Heart right ventricle (tissue), 16 donors: Measurements from ENCODE around the gene TBC1D10B. TPM values are rescaled to one million over a fixed set of nuclear protein-coding genes. Genes with fewer than 3 reads are reported as not detected.

ENCODE experiments used
- ATAC-seq, 8 donors: fragments of 200-7000 bp; cut with Tn5 transposase; one replicate each; pipeline ENCODE4 v1.9.1; 2020; ENCODE audit warnings: mild to moderate bottlenecking in 8 of 8, moderate library complexity in 8 of 8, moderate number of reproducible peaks in 1 of 8
- DNase-seq, 2 donors: peaks; one replicate each; pipeline ENCODE4 v3.0.0-alpha.2; 2020
- H3K27ac ChIP-seq, 10 donors: fragments of 200-600 bp; sonication (generic) in 2 of 10; one replicate each; pipeline versions ENCODE4 v1.5.0 to v1.8.0; 2020 to 2022; ENCODE audit warnings: mild to moderate bottlenecking in 3 of 10
- H3K27me3 ChIP-seq, 7 donors: fragments of 200-600 bp; one replicate each; pipeline ENCODE4 v1.8.0; 2021 to 2022; ENCODE audit warnings: mild to moderate bottlenecking in 2 of 7
- H3K36me3 ChIP-seq, 9 donors: fragments of 200-600 bp; sonication (generic) in 1 of 9; one replicate each; pipeline versions ENCODE4 v1.5.0 to v1.8.0; 2020 to 2022; ENCODE audit warnings: mild to moderate bottlenecking in 2 of 9
- H3K4me1 ChIP-seq, 9 donors: fragments of 200-600 bp; sonication (generic) in 1 of 9; one replicate each; pipeline versions ENCODE4 v1.5.0 to v1.8.0; 2020 to 2022; ENCODE audit warnings: mild to moderate bottlenecking in 4 of 9
- H3K4me3 ChIP-seq, 10 donors: fragments of 200-600 bp; sonication (generic) in 2 of 10; one replicate each; pipeline versions ENCODE4 v1.5.0 to v1.8.0; 2020 to 2022; ENCODE audit warnings: mild to moderate bottlenecking in 7 of 10, moderate library complexity in 2 of 10
- H3K9me3 ChIP-seq, 11 donors: fragments of 200-600 bp in 10 of 11; sonication (generic) in 2 of 11; one replicate each; pipeline versions ENCODE4 v1.5.0 to v1.8.0; 2013 to 2022; ENCODE audit warnings: mild to moderate bottlenecking in 2 of 11, control low read depth in 1 of 11, moderate library complexity in 1 of 11
- WGBS, 2 donors: extraction: QIAGEN DNeasy Blood & Tissue Kit; methylation state at CpG; one replicate each; pipeline ENCODE4 v1.1.7; 2013; ENCODE audit warnings: inconsistent platforms in 1 of 2; 5-methylcytosine and 5-hydroxymethylcytosine counted together
- intact Hi-C, 10 donors: fragments of 100-400 bp; cut with DNase I; formaldehyde crosslinking; loops; one replicate each; pipeline versions ENCODE4 v1.11.1 to v1.14.2; 2022
- polyA plus RNA-seq, 2 donors: library from polyadenylated mRNA; stranded (reverse); fragments of 200-250 nt; gene quantifications; one replicate each; pipeline ENCODE4 v1.2.3, GENCODE V29; 2013
- total RNA-seq, 10 donors: library from RNA; stranded (reverse); fragmentation: NEBNext Ultra II Directional in 3 of 10; extraction: Animal tissue kit (Norgen Biotek cat#: 25700) in 3 of 10; gene quantifications; one replicate each; pipeline versions ENCODE4 v1.2.1 to v1.2.4, GENCODE V29; 2021 to 2023
- TF ChIP-seq, protein P1 (sequence below), 9 donors: fragments of 200-600 bp; sonication (generic) in 2 of 9; IDR thresholded peaks; one replicate each; pipeline versions ENCODE4 v1.5.0 to v1.8.0; 2021 to 2022; ENCODE audit warnings: antibody characterized with exemption in 9 of 9, mild to moderate bottlenecking in 5 of 9, moderate library complexity in 1 of 9
- donor health status: Arrhythmogenic right ventricular cardiomyopathy.
- donor health status: ischemic (EF 13 %, LVEDD 7.1; RV severe dilation, severe dysfunction).
- donor health status: healthy with polysubstance abuse.
- donor health status: DM: no; HTN: yes; CAD: no.
- donor health status: DM: no; HTN: no; CAD: no.
- donor health status: ischemic (EF 25% LVEDD 6.9; RV normal size, moderate dysfunction).
- donor health status: ischemic (EF 25% LVEDD 5.7; RV mildly dilated, moderate dysfunction).
- donor health status: healthy.
- donor health status: DM: yes; HTN: yes; CAD: no.
- donor health status: Ischemic cardiomyopathy.
- donor health status: ischemic (EF 35%, LVEDD 5.7; RV mildly dilated, moderate dysfunction).
- donor health status: nonischemic (EF 11% LVEDD 7.7; RV severe dilation, severe dysfunction).
- donor health status: DM: yes; HTN: yes; CAD: no.
- donor health status: PGD.
- donor health status: ischemic (EF 29% LVEDD 5.4; RV normal size, mild dysfunction).
- donor health status: nonischemic (EF 23%, LVEDD 6.1; RV moderate dilation, normal function).

Gene TBC1D10B
- total and polyA plus RNA-seq, 12 donors, result 18.0 to 30.0 (median 22.5) TPM

DNA sequence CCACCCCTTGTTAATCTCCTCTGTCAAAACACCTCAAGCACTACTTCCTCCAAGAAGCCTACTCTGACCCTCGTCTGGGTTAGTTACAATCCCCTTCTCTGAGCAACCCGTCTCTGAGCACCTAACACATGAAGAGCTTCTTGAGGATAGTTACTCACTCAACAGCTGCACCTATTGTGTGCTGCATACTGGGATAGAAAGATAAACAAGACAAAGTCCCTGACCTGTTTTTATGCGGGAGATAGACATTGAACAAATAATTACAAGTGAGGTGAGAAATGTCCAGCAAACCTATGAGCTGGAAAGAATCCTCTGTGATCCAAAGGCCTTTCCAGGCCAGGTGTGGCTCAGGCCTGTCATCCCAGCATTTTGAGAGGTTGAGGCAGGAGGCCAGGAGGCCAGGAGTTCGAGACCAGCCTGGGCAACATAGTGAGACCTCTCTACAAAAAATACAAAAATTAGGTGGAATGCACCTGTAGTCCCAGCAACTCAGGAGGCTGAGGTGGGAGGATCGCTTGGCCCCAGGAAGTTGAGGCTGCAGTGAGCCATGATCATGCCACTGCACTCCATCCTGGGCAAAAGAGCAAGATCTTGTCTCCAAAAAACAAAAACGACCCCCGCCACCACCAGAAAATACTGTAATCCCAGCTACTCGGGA is 31.6 kb upstream of the TBC1D10B start:
- no peaks in the 10 kb centered on the region for H3K27me3 ChIP-seq
- no peak overlapping the region for H3K4me3 ChIP-seq
- DNase-seq, result no peak
- H3K4me1 ChIP-seq, result peaks cover 0 to 23% (median 16%) of the 10 kb centered on the region in 9 donors
- no peaks in the 10 kb centered on the region for H3K9me3 ChIP-seq
- peaks cover 0 to 19% (median 7%) of the 10 kb centered on the region in 9 donors for H3K36me3 ChIP-seq
- 88 to 93% methylated on average over 8 of the region's 8 CpGs for WGBS, 2 donors
- intact Hi-C loops, result loop anchor here in 5 of 10 donors (10.0 kb wide), 4 partner anchors 47 to 327 kb away; partner anchors contain the start of genes TBX6 (in 3 of the 5), YPEL3 (in 3 of the 5), CD2BP2 (in 1 of the 5) and MAPK3 (in 1 of the 5)
- no peak overlapping the region for H3K27ac ChIP-seq
- TF ChIP-seq, protein P1, sequence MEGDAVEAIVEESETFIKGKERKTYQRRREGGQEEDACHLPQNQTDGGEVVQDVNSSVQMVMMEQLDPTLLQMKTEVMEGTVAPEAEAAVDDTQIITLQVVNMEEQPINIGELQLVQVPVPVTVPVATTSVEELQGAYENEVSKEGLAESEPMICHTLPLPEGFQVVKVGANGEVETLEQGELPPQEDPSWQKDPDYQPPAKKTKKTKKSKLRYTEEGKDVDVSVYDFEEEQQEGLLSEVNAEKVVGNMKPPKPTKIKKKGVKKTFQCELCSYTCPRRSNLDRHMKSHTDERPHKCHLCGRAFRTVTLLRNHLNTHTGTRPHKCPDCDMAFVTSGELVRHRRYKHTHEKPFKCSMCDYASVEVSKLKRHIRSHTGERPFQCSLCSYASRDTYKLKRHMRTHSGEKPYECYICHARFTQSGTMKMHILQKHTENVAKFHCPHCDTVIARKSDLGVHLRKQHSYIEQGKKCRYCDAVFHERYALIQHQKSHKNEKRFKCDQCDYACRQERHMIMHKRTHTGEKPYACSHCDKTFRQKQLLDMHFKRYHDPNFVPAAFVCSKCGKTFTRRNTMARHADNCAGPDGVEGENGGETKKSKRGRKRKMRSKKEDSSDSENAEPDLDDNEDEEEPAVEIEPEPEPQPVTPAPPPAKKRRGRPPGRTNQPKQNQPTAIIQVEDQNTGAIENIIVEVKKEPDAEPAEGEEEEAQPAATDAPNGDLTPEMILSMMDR (IDR thresholded peaks at IDR 0.05), result no peak
- ATAC-seq, result no peak

DNA sequence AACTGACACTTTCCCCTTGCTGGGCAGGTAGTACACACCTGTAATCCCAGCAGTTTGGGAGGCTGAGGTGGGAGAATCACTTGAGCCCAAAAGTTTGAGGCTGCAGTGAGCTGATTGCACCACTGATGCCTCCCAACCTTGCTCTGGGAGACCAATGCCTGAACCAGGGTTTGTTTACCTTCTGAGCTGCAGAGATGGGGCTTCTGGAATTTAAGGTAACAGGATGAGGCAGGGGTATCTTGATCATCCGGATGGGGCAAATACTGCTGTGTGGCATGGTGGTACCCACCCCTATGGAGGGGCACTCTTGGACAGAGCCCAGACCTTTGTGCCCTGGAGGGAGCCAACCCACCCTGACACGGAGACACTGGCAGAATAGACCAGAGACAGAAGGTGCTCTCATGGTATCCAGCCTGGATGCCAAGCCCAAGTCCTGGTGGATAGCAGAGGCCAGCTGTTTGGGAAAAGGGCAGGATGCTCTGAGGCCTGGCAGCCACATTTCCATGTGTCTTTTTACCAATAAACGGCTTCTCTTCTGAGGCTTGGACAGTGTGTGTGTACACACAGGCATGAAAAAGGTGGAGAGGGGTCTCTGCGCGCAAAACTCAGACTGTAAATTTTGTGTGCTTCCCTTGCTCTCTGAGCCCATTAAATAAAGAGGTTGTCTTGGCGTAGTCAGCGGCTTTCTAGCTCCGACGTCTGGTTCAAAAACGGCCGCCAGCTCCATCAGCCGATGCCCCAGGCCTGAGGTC is 29.3 kb upstream of the TBC1D10B start:
- 12 to 13% methylated on average over 12 of the region's 12 CpGs for WGBS, 2 donors
- Histone ChIP-seq H3K27me3 (no peaks in the 10 kb centered on the region), H3K27ac (peak overlapping the region; percentile 24 to 96 (median 89)), H3K4me3 (peak overlapping the region; percentile 50 to 83 (median 70)), H3K36me3 (peaks cover 0 to 19% (median 7%) of the 10 kb centered on the region in 9 donors), H3K9me3 (no peaks in the 10 kb centered on the region), H3K4me1 (peaks cover 4 to 32% (median 25%) of the 10 kb centered on the region in 9 donors)
- no peak for ATAC-seq
- intact Hi-C loops, result loop anchor here in 5 of 10 donors (5.0 to 10.0 kb wide), 5 partner anchors 42 to 325 kb away; partner anchors contain the start of genes TBX6 (in 3 of the 5), YPEL3 (in 3 of the 5), CD2BP2 (in 2 of the 5) and MAPK3 (in 1 of the 5)
- TF ChIP-seq, protein P1 (IDR thresholded peaks at IDR 0.05), result no peak
- no peak for DNase-seq

DNA sequence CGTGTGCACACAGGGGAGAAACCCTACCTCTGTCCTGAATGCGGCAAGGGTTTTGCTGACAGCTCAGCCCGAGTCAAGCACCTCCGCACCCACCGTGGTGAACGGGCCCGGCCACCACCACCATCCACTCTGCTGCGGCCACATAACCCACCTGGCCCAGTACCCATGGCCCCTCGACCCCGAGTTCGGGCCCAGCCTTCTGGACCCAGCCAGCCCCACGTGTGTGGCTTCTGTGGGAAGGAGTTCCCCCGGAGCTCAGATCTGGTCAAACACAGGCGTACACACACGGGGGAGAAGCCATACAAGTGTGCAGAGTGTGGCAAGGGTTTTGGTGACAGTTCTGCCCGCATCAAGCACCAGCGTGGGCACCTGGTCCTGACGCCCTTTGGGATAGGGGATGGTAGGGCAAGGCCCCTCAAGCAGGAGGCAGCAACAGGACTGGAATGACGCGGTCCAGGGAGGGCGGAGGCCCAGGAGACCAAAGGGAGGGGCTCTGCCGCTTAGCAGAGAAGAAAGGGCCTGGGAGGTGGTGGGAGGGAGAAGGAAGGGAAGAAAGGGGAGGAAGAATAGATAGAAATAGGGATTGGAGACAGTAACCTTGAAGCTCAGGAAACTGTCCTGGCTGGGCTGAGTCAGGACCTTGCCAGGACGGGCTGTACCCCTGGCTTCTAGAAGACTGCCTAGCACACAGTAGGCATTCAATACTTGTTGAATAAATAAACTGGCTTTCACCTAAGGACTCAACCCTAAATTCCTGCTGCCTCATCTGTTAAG is 28.6 kb upstream of the TBC1D10B start:
- TF ChIP-seq, protein P1 (IDR thresholded peaks at IDR 0.05), result no peak
- 82 to 83% methylated on average over 23 of the region's 23 CpGs for WGBS, 2 donors
- peak overlapping the region in 7 of 10 donors; percentile 85 to 96 (median 91) for H3K27ac ChIP-seq

More for the DNA sequence above, 28.6 kb upstream of the TBC1D10B start:
- no peak overlapping the region for H3K4me3 ChIP-seq
- H3K4me1 ChIP-seq, result peaks cover 4 to 39% (median 33%) of the 10 kb centered on the region in 9 donors
- no peak for ATAC-seq
- peaks cover 0 to 19% (median 7%) of the 10 kb centered on the region in 9 donors for H3K36me3 ChIP-seq
- DNase-seq, result no peak
- H3K27me3 ChIP-seq, result no peaks in the 10 kb centered on the region
- intact Hi-C loops, result loop anchor here in 1 of 10 donors (5.0 kb wide), 1 partner anchor 42 kb away; the partner anchor contains the start of gene CD2BP2
- no peaks in the 10 kb centered on the region for H3K9me3 ChIP-seq
